Esophagus (tissue), 2 donors: ENCODE data around the gene CLEC1B. TPM values are rescaled to one million over a fixed set of nuclear protein-coding genes. Genes with fewer than 3 reads are reported as not detected.
"Not testable (repeated sequence)": the region's sequence is repeated elsewhere in the genome, so short reads cannot be mapped to it uniquely, and the experiment has no call there.

Experiments
- H3K27ac ChIP-seq, 2 donors: one replicate each; pipeline ENCODE4 v1.5.1; 2013; ENCODE audit warnings: low read depth in 2 of 2, mild to moderate bottlenecking in 2 of 2, inconsistent platforms in 1 of 2, low read length in 1 of 2, moderate library complexity in 1 of 2
- H3K27me3 ChIP-seq, 2 donors: one replicate each; pipeline ENCODE4 v1.6.1; 2013; ENCODE audit warnings: low read length in 2 of 2, control low read depth in 1 of 2, mild to moderate bottlenecking in 1 of 2; ENCODE audit not compliant: insufficient read depth in 2 of 2, control insufficient read depth in 1 of 2
- H3K36me3 ChIP-seq, 2 donors: one replicate each; pipeline ENCODE4 v1.6.1; 2013; ENCODE audit warnings: low read length in 1 of 2; ENCODE audit not compliant: control insufficient read depth in 2 of 2, insufficient read depth in 2 of 2
- H3K4me1 ChIP-seq, 2 donors: one replicate each; pipeline ENCODE4 v1.6.1; 2013; ENCODE audit warnings: low read length in 1 of 2; ENCODE audit not compliant: control insufficient read depth in 2 of 2, insufficient read depth in 2 of 2
- H3K4me3 ChIP-seq, 2 donors: one replicate each; pipeline ENCODE4 v1.5.1; 2013; ENCODE audit warnings: low read length in 2 of 2, mild to moderate bottlenecking in 2 of 2, low read depth in 1 of 2, moderate library complexity in 1 of 2
- H3K9me3 ChIP-seq, 2 donors: one replicate each; pipeline ENCODE4 v1.6.1; 2013; ENCODE audit warnings: mild to moderate bottlenecking in 2 of 2, low read depth in 1 of 2, low read length in 1 of 2, moderate library complexity in 1 of 2; ENCODE audit not compliant: control insufficient read depth in 2 of 2, insufficient read depth in 1 of 2
- WGBS, 2 donors: extraction: QIAGEN DNeasy Blood & Tissue Kit; methylation state at CpG; one replicate each; pipeline ENCODE4 v1.1.7; 2013; 5-methylcytosine and 5-hydroxymethylcytosine counted together
- polyA plus RNA-seq, 2 donors: library from polyadenylated mRNA; stranded (reverse); fragments of 200-250 nt; gene quantifications; one replicate each; pipeline ENCODE4 v1.2.3, GENCODE V29; 2013
- donor health status: healthy with polysubstance abuse.
- donor health status: Bipolar disorder and iron deficiency.

The CLEC1B gene
- polyA plus RNA-seq, 2 donors = not detected

- Histone ChIP-seq H3K27ac (no peak overlapping the region), H3K36me3 (no peaks in the 10 kb centered on the region)
Measured at GRCh38 chr12:9977916-9978315, 21.0 kb downstream of the CLEC1B start.

GRCh38 chr12:9976626-9977025 is 22.3 kb downstream of the CLEC1B start:
- not testable (repeated sequence) for H3K36me3 ChIP-seq, H3K27ac ChIP-seq, H3K4me3 ChIP-seq, H3K27me3 ChIP-seq, H3K4me1 ChIP-seq, H3K9me3 ChIP-seq
- WGBS, 2 donors = 55 to 63% methylated on average over 5 of the region's 5 CpGs

More at GRCh38 chr12:9977916-9978315, 21.0 kb downstream of the CLEC1B start:
- Histone ChIP-seq H3K4me3 (no peak overlapping the region), H3K27me3 (no peaks in the 10 kb centered on the region), H3K9me3 (peaks cover 2 to 4% of the 10 kb centered on the region in 2 donors), H3K4me1 (no peaks in the 10 kb centered on the region)

- H3K4me3 ChIP-seq = no peak overlapping the region
- no peak overlapping the region for H3K27ac ChIP-seq
- H3K9me3 ChIP-seq = peaks cover 2 to 4% of the 10 kb centered on the region in 2 donors
- no peaks in the 10 kb centered on the region for H3K27me3 ChIP-seq
- H3K36me3 ChIP-seq = no peaks in the 10 kb centered on the region
- WGBS, 2 donors = 85 to 94% methylated on average over 2 of the region's 2 CpGs
- H3K4me1 ChIP-seq = no peaks in the 10 kb centered on the region
Measured at GRCh38 chr12:9975614-9976013, 23.3 kb downstream of the CLEC1B start.

- H3K27ac ChIP-seq, H3K27me3 ChIP-seq, H3K4me3 ChIP-seq, H3K36me3 ChIP-seq, H3K9me3 ChIP-seq, H3K4me1 ChIP-seq: not testable (repeated sequence)
- WGBS, 2 donors = 95 to 98% methylated on average over 2 of the region's 2 CpGs
Measured at GRCh38 chr12:9974731-9975130, 24.2 kb downstream of the CLEC1B start.

- Histone ChIP-seq H3K4me1 (no peaks in the 10 kb centered on the region), H3K36me3 (no peaks in the 10 kb centered on the region), H3K4me3 (no peak overlapping the region), H3K9me3 (peaks cover 2 to 4% of the 10 kb centered on the region in 2 donors), H3K27ac (no peak overlapping the region), H3K27me3 (no peaks in the 10 kb centered on the region)
- 57 to 70% methylated on average over 1 of the region's 1 CpG for WGBS, 2 donors
Measured at GRCh38 chr12:9973949-9974348, 25.0 kb downstream of the CLEC1B start.

GRCh38 chr12:9971181-9971580 is 27.7 kb downstream of the CLEC1B start, which contains the start of gene CLEC12A:
CLEC12A (plus strand) TSS chr12:9971409; CDS start chr12:9971597, 188 bp downstream.
- 57 to 61% methylated on average over 1 of the region's 1 CpG for WGBS, 2 donors
- Histone ChIP-seq H3K27ac (no peak within 1 kb of the TSS), H3K36me3 (no peaks in the 10 kb centered on the region), H3K27me3 (no peaks in the 10 kb centered on the region), H3K4me1 (no peaks in the 10 kb centered on the region), H3K9me3 (peaks cover 2 to 3% of the 10 kb centered on the region in 2 donors), H3K4me3 (no peak within 1 kb of the TSS)

- Histone ChIP-seq H3K9me3 (no peaks in the 10 kb centered on the region), H3K4me1 (no peaks in the 10 kb centered on the region), H3K27me3 (no peaks in the 10 kb centered on the region), H3K36me3 (no peaks in the 10 kb centered on the region), H3K27ac (no peak overlapping the region), H3K4me3 (no peak overlapping the region)
- WGBS, 2 donors = 64 to 82% methylated on average over 2 of the region's 2 CpGs
Measured at GRCh38 chr12:9969673-9970072, 29.2 kb downstream of the CLEC1B start.

GRCh38 chr12:9961901-9962300 is 37.0 kb downstream of the CLEC1B start:
- Histone ChIP-seq H3K36me3 (no peaks in the 10 kb centered on the region), H3K4me3 (no peak overlapping the region), H3K27me3 (no peaks in the 10 kb centered on the region), H3K9me3 (no peaks in the 10 kb centered on the region), H3K27ac (no peak overlapping the region), H3K4me1 (no peaks in the 10 kb centered on the region)
- 82 to 96% methylated on average over 3 of the region's 3 CpGs for WGBS, 2 donors

GRCh38 chr12:9961106-9961505 is 37.8 kb downstream of the CLEC1B start:
- Histone ChIP-seq H3K27ac (no peak overlapping the region), H3K27me3 (no peaks in the 10 kb centered on the region), H3K4me3 (no peak overlapping the region), H3K36me3 (no peaks in the 10 kb centered on the region), H3K9me3 (no peaks in the 10 kb centered on the region), H3K4me1 (no peaks in the 10 kb centered on the region)
- 86 to 94% methylated on average over 3 of the region's 3 CpGs for WGBS, 2 donors

- 60 to 74% methylated on average over 5 of the region's 5 CpGs for WGBS, 2 donors
- Histone ChIP-seq H3K4me3 (no peak overlapping the region), H3K27me3 (no peaks in the 10 kb centered on the region), H3K36me3 (no peaks in the 10 kb centered on the region), H3K9me3 (no peaks in the 10 kb centered on the region), H3K27ac (no peak overlapping the region), H3K4me1 (no peaks in the 10 kb centered on the region)
Measured at GRCh38 chr12:9960590-9960989, 38.3 kb downstream of the CLEC1B start.
